Astrocyte (in vitro differentiated cells and primary cell): ENCODE results near the gene ZNF48. TPM values are rescaled to one million over a fixed set of nuclear protein-coding genes. Genes with fewer than 3 reads are reported as not detected.
A peak's percentile ranks its signal among the peaks of the same experiment; 100 is the strongest.

ENCODE experiments used
- DNase-seq: peaks from one replicate; pipeline ENCODE4 v3.0.0-alpha.2; 2010; ENCODE audit warnings: low read depth
- FAIRE-seq: peaks from 2 replicates; lab custom pipeline; 2011; peaks lifted over from hg19 to GRCh38; lab: Jason Lieb, UNC
- H2AFZ ChIP-seq: 2 replicates; pipeline ENCODE4 v1.6.0; 2012; ENCODE audit warnings: low read depth, low read length, inconsistent platforms
- H3K27ac ChIP-seq: 2 replicates; pipeline ENCODE4 v1.5.1; 2011; ENCODE audit warnings: low read depth, low read length, inconsistent platforms
- H3K27me3 ChIP-seq: 2 replicates; pipeline ENCODE4 v1.6.0; 2011; ENCODE audit warnings: low read length, inconsistent platforms; ENCODE audit not compliant: insufficient read depth
- H3K36me3 ChIP-seq: 2 replicates; pipeline ENCODE4 v1.5.1; 2011; ENCODE audit warnings: low read length, inconsistent platforms; ENCODE audit not compliant: insufficient read depth
- H3K4me1 ChIP-seq: 2 replicates; pipeline ENCODE4 v1.5.1; 2011; ENCODE audit warnings: low read length, inconsistent platforms; ENCODE audit not compliant: insufficient read depth
- H3K4me2 ChIP-seq: 2 replicates; pipeline ENCODE4 v1.6.0; 2012; ENCODE audit warnings: low read length, inconsistent platforms
- H3K4me3 ChIP-seq: 2 replicates; pipeline ENCODE4 v1.5.1; 2011; ENCODE audit warnings: low read depth, mild to moderate bottlenecking, low read length, inconsistent platforms; ENCODE audit not compliant: insufficient read depth
- H3K79me2 ChIP-seq: 2 replicates; pipeline ENCODE4 v1.6.0; 2012; ENCODE audit warnings: mild to moderate bottlenecking, low read length, inconsistent platforms; ENCODE audit not compliant: insufficient read depth
- H3K9ac ChIP-seq: 2 replicates; pipeline ENCODE4 v1.6.0; 2012; ENCODE audit warnings: mild to moderate bottlenecking, low read length, inconsistent platforms
- H3K9me3 ChIP-seq: 2 replicates; pipeline ENCODE4 v1.5.1; 2012; ENCODE audit warnings: low read depth, mild to moderate bottlenecking, low read length, inconsistent platforms; ENCODE audit not compliant: insufficient read depth
- H4K20me1 ChIP-seq: 2 replicates; pipeline ENCODE4 v1.6.0; 2012; ENCODE audit warnings: low read length, inconsistent platforms; ENCODE audit not compliant: insufficient read depth
- H3K27ac Mint-ChIP-seq: one replicate; pipeline ENCODE4 v1.8.0; 2021; ENCODE audit warnings: mild to moderate bottlenecking, mixed read lengths; ENCODE audit not compliant: unreplicated experiment
- H3K27me3 Mint-ChIP-seq: one replicate; pipeline ENCODE4 v1.8.0; 2021; ENCODE audit warnings: low read depth, mixed read lengths; ENCODE audit not compliant: unreplicated experiment
- H3K36me3 Mint-ChIP-seq: one replicate; pipeline ENCODE4 v1.8.0; 2021; ENCODE audit warnings: low read depth, mixed read lengths; ENCODE audit not compliant: unreplicated experiment
- H3K4me1 Mint-ChIP-seq: one replicate; pipeline ENCODE4 v1.8.0; 2021; ENCODE audit warnings: low read depth, mixed read lengths; ENCODE audit not compliant: unreplicated experiment
- H3K4me3 Mint-ChIP-seq: one replicate; pipeline ENCODE4 v1.8.0; 2021; ENCODE audit warnings: mild to moderate bottlenecking, moderate library complexity, mixed read lengths; ENCODE audit not compliant: unreplicated experiment
- H3K9me3 Mint-ChIP-seq: one replicate; pipeline ENCODE4 v1.8.0; 2021; ENCODE audit warnings: mild to moderate bottlenecking, mixed read lengths; ENCODE audit not compliant: unreplicated experiment
- CTCF ChIP-seq: IDR thresholded peaks from 2 replicates; pipeline ENCODE4 v1.5.1; 2011; ENCODE audit warnings: low read depth, mild to moderate bottlenecking, inconsistent platforms, low read length, moderate library complexity; ENCODE audit not compliant: insufficient read depth
- EZH2 ChIP-seq: IDR thresholded peaks from 2 replicates; pipeline ENCODE4 v1.6.1; 2012; ENCODE audit warnings: mild to moderate bottlenecking, low read length, inconsistent platforms; ENCODE audit not compliant: insufficient read depth
- total RNA-seq: library from RNA; stranded (reverse); gene quantifications from 2 replicates; pipeline ENCODE4 v1.2.1, GENCODE V29; 2021

Gene ZNF48
- total RNA-seq, 1 donor from 2014 or later: 19.5 TPM

GRCh38 chr16:30351001-30351441 is 44.2 kb upstream of the ZNF48 start:
- DNase-seq (no peak), FAIRE-seq (no peak)
- Mint-ChIP-seq H3K4me3 (no peak overlapping the region), H3K9me3 (no peaks in the 10 kb centered on the region), H3K27ac (no peak overlapping the region), H3K4me1 (peaks cover under 1% of the 10 kb centered on the region), H3K36me3 (peaks cover 12% of the 10 kb centered on the region), H3K27me3 (no peaks in the 10 kb centered on the region)
- no peaks in the 10 kb centered on the region for H3K9me3 ChIP-seq
- no peak overlapping the region for H2AFZ ChIP-seq
- peaks cover 35% of the 10 kb centered on the region for H4K20me1 ChIP-seq
- no peak overlapping the region for H3K4me2 ChIP-seq
- no peak overlapping the region for H3K4me3 ChIP-seq
- peaks cover 32% of the 10 kb centered on the region for H3K79me2 ChIP-seq
- no peak overlapping the region for H3K27ac ChIP-seq
- H3K27me3 ChIP-seq: no peaks in the 10 kb centered on the region
- peaks cover 14% of the 10 kb centered on the region for H3K36me3 ChIP-seq
- H3K9ac ChIP-seq: no peak overlapping the region
- TF ChIP-seq EZH2 (no peak), CTCF (no peak)
- peaks cover 23% of the 10 kb centered on the region for H3K4me1 ChIP-seq

- Histone ChIP-seq H3K79me2 (peaks cover 33% of the 10 kb centered on the region), H3K4me2 (peak overlapping the region; percentile 48), H3K9ac (peak overlapping the region; percentile 47), H3K4me3 (no peak overlapping the region), H4K20me1 (peaks cover 35% of the 10 kb centered on the region), H3K36me3 (peaks cover 14% of the 10 kb centered on the region), H3K4me1 (peaks cover 23% of the 10 kb centered on the region), H3K9me3 (no peaks in the 10 kb centered on the region), H2AFZ (no peak overlapping the region), H3K27ac (peak overlapping the region; percentile 69), H3K27me3 (no peaks in the 10 kb centered on the region)
- FAIRE-seq (no peak), DNase-seq (peak; percentile 89)
- Mint-ChIP-seq H3K27ac (peak overlapping the region; percentile 47), H3K9me3 (no peaks in the 10 kb centered on the region), H3K36me3 (peaks cover 14% of the 10 kb centered on the region), H3K4me1 (peaks cover 6% of the 10 kb centered on the region), H3K4me3 (no peak overlapping the region), H3K27me3 (no peaks in the 10 kb centered on the region)
- TF ChIP-seq CTCF: no peak
- TF ChIP-seq EZH2: no peak
Observed at GRCh38 chr16:30351586-30352419, 43.4 kb upstream of the ZNF48 start.
